Mammary epithelial cell (primary cell): ENCODE results near the gene RNMT.

Source experiments
- EZH2 ChIP-seq: IDR thresholded peaks from 2 replicates; pipeline ENCODE4 v1.6.1; 2012; ENCODE audit warnings: low read length, inconsistent platforms, borderline replicate concordance
- TF ChIP-seq, protein P1 (sequence below), 2 donors: IDR thresholded peaks in 1 of 2; conservative IDR thresholded peaks in 1 of 2; 2 replicates each; pipeline ENCODE4 v1.5.1; 2011 to 2012; ENCODE audit warnings: inconsistent platforms in 2 of 2, low read length in 2 of 2, mild to moderate bottlenecking in 2 of 2, control low read depth in 1 of 2, low read depth in 1 of 2; ENCODE audit not compliant: insufficient read depth in 1 of 2; ENCODE audit errors: extremely low read depth in 1 of 2

GRCh38 chr18:13745696-13746095 lies 19.2 kb downstream of the RNMT start:
- TF ChIP-seq, protein P1, sequence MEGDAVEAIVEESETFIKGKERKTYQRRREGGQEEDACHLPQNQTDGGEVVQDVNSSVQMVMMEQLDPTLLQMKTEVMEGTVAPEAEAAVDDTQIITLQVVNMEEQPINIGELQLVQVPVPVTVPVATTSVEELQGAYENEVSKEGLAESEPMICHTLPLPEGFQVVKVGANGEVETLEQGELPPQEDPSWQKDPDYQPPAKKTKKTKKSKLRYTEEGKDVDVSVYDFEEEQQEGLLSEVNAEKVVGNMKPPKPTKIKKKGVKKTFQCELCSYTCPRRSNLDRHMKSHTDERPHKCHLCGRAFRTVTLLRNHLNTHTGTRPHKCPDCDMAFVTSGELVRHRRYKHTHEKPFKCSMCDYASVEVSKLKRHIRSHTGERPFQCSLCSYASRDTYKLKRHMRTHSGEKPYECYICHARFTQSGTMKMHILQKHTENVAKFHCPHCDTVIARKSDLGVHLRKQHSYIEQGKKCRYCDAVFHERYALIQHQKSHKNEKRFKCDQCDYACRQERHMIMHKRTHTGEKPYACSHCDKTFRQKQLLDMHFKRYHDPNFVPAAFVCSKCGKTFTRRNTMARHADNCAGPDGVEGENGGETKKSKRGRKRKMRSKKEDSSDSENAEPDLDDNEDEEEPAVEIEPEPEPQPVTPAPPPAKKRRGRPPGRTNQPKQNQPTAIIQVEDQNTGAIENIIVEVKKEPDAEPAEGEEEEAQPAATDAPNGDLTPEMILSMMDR (conservative IDR thresholded peaks at IDR 0.05 in 1 of 2, IDR thresholded peaks at IDR 0.05 in 1 of 2; ENCODE audit: extremely low read depth in 1 of 2, insufficient read depth in 1 of 2, low read depth in 1 of 2, low read length in 2 of 2) = no peak
- TF ChIP-seq EZH2 = no peak
